ENCODE data around the gene CHSY1.

Gene CHSY1

DNA sequence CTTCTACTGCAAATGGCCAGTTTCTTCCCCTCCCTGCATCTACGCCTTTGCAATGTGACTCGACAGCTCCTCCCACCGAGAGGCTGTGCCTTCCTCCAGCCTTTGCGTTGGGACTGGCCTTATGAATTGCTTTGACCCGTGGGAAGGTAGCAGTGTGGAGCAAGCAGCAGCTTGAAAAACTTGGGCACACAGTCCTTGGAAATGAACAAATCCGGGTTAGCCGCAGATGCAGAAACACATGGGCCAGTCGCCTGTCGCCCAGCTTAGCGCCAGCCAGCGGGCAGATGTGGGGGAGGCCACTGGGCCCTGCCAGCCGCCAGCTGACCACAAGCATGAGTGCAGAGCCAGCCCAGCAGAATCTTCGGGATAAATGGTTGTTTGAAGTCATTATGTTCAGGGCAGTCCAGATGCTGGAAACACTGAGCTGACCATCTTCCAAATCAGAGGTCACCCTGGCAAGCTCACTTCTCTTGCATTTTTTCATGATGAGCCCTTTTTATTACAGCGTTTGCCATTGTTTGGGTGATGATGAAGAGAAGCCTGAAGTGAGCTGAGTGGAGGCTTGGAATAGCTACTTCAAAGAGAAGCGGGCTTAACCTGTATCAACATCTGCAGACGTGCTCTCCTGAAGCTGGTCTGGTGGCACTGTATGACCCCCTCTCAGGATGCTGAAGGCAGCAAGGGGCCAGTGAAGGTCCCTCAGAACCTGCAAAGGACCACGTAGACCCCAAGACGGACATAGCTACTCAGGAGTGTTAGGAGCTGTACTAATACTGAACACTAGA lies 15.7 kb upstream of the CHSY1 start:
- no peak for DNase-seq (ENCODE audit: low read depth in 2 of 2)

DNA sequence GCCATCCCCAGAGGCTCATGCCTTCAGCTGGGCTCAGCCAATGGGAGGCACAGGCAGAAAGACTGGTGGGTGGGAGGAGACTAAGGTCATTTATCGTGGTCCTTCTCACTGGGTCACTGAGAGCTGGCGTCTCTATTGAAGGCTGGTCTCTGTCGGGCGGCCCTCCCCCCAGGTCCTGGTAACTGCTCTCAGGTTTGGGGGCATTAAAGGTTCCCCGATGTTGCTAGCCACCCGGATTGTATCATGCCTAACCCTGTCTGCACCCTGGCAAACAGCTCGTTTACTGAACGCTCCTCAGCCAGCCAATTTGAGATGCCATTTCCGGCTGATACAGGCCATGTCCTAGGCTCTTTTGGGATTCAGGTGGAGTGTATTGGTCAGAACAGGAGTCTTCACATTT lies 14.9 kb upstream of the CHSY1 start:
- DNase-seq (ENCODE audit: low read depth in 2 of 2), result no peak

DNA sequence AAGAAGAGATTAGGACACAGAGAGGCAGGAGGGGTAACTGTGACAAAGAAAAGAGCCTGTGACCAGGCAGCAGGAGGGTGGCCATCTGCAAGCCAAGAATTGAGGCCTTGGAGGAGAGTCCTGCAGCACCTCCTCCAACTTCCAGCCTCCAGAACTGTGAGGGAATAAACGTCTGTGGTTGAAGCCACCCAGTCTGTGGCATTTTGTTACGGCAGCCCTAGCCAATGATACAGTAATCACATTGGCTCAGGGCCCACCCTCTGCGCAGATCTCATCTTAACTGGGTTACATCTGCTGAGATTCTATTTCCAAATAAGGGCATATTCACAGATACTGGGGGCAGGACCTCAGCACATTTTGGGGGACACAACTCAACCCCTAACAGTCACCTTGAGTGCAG lies 14.2 kb upstream of the CHSY1 start:
- DNase-seq (ENCODE audit: low read depth in 2 of 2), result peak; percentile 61 to 63

DNA sequence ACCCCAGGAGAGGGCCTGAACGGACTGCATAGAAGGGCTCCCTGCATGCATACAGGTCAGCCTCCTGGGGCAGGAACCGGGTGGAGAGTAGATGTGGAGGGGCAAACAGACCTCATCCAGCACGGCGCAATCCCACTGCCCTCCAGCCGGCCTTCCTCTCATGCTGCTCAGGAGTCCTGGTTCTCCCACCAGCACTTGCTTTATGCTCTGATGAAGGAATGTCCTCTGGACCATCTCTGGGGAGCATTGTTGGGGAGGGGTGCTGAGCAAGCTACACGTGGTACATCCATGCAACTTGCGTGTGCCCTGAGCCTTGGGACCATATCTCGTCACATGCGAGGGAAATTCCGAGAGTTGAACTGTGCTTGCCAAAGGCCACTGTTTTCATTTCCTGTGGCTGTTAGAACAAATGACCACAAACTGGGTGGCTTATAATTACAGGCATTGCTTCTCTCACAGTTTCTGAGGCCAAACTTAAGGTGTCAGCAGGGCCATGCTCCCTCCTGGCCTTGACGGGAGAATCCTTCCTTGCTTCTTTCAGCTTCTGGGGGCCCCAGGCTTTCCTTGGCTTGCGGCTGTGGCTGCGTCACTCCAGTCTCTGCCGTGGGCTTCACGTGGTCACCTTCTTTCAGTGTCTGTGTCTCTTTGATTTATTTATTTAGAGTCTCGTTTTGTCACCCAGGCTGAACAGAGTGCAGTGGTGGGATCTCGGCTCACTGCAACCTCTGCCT lies 13.2 kb upstream of the CHSY1 start:
- DNase-seq (ENCODE audit: low read depth in 2 of 2), result no peak

DNA sequence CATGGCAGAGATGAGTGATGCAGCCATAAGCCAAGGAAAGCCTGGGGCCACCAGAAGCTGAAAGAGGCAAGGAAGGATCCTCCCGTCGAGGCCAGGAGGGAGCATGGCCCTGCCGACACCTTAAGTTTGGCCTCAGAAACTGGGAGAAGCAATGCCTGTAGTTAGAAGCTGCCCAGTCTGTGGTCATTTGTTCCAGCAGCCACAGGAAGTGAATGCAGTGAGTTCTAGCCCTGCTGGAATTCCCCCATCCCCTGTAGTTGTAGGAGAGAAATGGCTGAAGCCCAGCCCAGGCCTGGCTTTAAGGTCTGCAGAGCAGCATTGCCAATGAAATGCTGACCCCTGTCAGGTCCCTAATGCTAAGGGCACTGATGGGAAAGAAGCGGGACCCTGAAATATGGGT lies 12.2 kb upstream of the CHSY1 start:
- no peak for DNase-seq (ENCODE audit: low read depth in 2 of 2)

DNA sequence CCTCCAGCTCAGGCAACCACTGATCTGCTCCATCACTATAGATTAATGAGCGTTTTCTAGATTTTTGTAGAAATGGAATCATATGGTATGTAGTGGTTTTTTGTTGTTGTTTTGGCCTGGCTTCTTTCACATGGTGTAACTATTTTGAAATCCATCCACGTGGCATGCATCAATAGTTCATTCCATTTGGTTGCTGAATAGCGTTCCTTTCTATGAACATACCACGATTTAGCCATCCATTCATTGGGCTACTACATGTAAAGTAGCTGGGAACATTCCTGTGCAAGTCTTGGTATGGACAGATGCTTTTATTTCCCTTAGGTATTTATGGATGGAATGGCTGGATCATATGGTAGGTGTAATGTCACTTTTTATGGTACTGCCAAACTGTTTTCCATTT lies 10.7 kb upstream of the CHSY1 start:
- no peak for DNase-seq (ENCODE audit: low read depth in 2 of 2)

DNA sequence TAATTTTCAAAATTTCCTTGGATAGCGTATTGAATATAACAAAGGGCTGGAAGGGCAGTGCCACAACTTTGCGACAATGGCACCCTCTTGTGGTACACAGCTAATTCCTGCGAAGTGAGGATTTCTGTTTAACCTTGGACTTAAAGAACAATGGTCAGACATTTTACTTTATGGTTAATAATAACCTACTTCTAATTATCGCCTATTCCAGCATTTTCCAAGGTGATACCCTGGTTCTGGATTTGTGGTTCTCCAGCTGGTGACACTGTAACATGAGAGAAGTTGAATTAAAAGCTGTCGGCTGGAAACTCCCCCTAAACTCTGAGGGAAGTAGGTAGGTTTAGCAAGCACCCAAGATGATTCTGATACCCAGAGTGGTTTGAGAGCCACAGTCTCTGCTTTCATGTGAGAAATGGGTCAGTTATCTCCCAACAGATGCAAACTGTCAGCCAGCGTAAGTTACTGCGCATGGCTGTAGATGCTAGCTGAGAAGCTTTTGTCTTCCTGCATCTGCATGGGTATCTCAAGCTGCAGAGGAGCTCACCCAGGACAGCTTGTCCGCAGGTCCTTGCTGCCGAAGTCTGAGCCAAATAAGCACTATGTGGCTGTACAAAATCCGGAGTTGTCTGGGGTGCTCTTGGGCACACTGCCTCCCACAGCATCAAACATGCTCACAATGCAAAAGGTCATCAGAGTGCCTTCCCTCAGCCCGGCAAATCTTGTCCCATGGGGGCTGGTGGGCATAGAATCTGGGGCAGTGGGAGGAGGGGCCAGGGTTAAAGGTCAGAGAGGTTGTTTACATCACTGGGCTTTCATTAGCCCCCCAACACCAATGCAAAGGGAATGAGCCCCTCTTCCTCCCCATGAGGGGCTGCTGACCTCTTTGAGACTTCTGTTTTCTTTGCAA lies 6.6 kb upstream of the CHSY1 start:
- no peak for DNase-seq (ENCODE audit: low read depth in 2 of 2)

DNA sequence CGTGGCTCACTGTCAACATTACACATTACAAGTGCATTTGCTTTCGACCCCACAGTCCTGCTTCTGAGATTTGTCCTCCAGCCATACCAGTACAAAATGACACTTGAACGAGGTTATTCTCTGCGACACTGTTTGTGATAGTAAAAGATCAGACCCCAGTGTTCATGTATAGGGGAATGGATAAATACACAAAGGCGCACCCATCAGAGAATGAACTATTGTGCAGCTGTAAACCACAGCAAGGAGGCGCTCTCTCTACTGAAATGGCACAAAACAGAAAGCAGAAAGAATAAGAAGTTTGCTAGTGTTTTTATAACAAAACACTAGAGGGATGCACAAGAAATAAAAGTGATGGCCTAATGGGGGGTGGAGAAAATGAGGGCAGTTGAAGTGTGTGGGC lies 4.9 kb upstream of the CHSY1 start:
- no peak for DNase-seq (ENCODE audit: low read depth in 2 of 2)

DNA sequence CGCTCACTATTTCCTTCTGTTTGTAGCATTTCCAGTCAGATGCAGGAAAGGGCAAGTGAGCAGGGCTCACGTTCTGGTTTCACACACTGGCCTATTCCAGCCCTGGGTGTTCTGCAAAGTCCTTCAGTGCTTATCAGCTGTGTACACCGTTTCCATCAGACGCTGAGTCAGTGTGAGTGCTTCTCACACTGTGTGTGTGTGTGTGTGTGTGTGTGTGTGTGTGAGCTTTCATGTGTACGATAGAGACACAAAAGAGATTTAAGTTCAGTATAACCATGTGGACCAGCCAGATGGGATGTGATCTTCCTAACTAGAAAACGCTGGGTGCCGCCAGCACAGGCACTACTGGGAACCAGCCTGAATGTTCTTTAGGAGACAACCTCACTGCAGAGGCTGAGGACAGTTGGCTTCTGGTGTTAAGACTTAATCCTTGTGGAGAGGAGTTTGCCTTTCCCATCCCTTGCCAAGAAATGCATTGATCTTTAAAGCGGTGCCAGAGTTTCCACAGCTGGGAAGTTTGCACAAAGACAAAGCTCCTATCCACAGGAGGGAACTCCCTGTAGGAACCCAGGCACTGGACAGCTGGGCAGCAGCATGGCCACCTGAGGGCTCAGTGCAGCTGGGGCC lies 3.9 kb upstream of the CHSY1 start:
- DNase-seq (ENCODE audit: low read depth in 2 of 2), result no peak

DNA sequence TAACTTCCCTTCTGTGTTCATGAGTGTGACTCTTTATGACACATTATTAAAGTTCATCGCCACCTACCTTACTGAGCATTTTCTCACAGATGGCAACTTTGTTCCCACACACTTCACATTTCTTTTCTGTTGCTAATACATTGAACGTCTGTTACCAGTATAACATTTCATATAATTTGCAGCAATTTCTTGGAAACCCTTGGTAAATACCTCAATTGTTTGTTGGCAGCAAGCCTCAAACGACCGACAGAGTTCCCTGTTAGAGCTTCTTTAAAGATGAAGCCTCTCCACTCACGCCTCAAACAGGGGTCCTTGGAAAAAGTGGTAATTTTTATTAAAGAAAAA lies 3.2 kb upstream of the CHSY1 start:
- DNase-seq (ENCODE audit: low read depth in 2 of 2), result no peak

DNA sequence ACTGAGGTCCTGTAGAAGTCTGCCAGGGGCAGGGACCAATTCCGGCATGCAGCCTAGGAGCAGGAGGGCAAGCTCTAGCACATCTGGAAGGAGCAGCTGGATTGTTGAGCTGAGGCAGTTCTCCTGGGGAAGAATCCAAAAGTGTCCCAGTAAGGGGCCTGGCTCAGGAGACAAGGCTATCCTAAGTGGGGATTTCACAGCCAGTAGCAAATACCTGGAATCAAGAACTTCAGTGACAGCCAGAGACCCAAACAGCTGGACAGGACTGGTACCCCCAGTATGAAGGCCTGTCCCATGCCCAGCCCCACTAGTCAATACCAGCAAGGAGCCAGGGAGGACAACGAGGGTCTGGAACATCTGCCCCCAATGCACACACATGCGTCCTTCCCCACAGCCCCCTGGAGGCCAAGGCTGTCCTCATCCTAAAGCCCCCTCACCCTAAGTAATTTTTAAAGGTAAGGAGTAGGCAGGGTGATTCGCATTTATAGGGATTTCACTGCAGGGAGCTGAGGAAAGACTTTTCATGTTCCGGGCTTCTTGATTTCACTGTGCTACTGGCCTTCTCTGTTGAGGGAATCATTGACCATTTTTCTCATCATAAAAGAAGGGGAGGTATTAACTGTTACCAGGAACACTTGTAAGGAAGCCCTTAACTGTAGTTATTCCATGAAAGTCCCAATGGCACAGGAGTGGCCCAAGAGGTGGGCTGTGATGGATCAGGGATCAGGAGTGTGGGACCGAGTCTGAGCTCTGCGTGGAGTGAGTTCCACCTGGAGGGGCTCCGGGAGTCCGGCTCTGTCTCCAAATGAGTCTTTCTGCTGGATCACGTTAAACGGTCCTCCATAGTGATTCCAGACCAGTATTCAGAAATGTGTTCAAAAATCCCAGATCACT lies 2.6 kb upstream of the CHSY1 start:
- DNase-seq (ENCODE audit: low read depth in 2 of 2), result no peak

DNA sequence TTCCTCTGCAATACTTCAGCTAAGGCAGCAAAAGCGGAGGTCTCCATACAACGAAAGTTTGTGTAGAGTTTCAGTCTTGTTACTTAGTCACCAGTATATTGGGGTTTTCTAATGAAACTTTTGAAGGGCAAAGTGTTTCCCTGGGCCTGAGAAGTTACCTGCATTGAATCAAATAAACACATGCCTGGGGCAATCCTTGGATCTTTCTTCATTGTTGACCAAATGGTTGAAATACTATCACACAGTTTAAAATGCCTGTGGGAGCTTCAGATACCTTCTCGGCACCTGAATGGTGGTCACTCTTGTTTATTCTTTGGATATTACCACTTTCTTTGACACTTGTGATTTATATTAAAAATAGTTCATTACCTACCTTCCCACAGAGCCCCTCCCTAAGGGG lies 988 bp upstream of the CHSY1 start:
- no peak for DNase-seq (ENCODE audit: low read depth in 2 of 2)

DNA sequence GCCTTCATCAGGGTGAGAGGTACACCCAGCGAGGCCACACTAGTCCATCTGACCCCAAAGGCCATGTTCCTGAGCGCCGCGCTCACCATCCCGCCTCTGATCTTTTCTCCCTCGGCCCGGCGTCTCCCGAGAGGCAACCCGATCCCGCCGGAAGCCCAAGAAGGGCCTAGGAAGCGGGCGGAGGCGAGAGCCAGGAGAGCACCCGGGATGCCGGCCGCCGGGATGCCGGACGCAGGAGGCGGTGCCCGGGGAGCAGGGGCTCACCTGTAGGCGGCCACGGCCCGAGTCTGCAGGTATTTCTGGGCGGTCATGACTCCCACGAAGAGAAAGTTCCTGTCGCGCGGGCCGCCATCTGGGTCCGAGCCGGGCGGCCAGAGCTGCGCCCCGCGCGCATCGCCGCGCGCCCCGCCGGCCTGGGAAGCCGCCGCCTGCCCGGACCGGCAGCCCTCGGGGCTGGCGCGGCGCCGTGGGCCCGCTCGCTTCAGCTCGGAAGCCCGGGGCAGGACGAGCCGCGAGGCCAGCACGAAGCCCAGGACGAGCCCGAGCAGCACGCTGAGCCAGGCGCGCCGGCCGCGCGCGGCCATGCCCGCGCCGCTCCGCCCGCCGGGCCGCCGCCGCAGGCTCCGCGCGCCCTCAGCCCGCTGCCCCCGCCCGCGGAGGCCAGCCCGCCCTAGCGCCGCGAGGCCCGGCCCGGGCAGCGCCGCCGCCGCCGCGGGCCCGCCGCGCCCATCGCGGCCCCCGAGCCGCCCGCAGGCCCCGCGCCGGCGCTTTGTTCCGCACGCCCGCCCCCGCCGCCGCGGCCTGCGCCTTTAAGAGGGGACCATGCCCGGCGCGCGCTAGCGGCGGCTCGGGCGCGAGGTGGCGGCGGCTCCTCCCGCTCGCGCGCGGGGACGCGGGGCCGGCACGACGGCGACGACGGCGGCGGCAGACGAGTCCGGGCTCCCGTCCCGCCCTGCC lies 697 bp downstream of the CHSY1 start:
- DNase-seq (ENCODE audit: low read depth in 2 of 2), result no peak

DNA sequence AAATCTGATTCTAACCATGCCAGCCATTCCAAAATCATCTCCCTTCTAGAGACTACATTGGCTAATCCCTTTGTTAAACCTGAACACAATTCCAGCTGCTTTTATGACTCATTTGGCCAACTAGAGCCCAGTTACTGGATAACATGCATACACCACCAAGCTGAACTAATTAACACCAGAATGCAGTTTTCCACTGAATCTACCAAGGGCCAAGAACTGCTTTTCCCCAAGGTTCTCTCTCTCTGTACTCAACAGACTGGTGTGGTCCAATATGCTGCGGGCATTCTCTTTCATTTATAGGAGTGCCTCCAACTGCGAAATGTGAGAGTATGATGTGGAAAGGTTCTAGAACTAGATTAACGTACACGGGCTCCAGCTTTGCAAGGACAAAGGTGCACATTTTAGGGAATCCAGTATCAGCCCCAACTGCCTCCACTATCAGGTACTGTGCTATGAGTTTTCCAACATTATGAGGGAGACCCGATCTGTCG lies 1.5 kb downstream of the CHSY1 start:
- peak; percentile 79 to 80 for DNase-seq (ENCODE audit: low read depth in 2 of 2)

DNA sequence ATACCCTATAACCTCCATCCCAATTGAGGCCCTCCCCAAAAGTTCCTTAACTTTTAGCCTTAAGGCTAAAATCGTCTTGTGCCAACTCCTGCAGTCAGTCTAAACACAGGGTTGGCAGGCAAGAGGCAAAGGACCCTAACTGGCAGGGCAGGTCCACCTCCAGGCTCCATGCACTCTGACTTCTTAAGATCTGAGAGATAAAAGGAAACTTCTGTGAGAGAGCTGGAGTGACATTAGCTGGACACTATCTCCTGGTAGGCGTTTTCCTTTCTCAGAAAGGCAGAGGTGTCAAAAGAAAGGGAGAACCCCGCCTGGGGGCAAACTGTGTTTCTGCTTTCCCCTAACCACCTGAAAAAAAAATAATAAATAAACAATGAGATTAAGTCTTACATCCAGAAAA lies 3.6 kb downstream of the CHSY1 start:
- no peak for DNase-seq (ENCODE audit: low read depth in 2 of 2)

DNA sequence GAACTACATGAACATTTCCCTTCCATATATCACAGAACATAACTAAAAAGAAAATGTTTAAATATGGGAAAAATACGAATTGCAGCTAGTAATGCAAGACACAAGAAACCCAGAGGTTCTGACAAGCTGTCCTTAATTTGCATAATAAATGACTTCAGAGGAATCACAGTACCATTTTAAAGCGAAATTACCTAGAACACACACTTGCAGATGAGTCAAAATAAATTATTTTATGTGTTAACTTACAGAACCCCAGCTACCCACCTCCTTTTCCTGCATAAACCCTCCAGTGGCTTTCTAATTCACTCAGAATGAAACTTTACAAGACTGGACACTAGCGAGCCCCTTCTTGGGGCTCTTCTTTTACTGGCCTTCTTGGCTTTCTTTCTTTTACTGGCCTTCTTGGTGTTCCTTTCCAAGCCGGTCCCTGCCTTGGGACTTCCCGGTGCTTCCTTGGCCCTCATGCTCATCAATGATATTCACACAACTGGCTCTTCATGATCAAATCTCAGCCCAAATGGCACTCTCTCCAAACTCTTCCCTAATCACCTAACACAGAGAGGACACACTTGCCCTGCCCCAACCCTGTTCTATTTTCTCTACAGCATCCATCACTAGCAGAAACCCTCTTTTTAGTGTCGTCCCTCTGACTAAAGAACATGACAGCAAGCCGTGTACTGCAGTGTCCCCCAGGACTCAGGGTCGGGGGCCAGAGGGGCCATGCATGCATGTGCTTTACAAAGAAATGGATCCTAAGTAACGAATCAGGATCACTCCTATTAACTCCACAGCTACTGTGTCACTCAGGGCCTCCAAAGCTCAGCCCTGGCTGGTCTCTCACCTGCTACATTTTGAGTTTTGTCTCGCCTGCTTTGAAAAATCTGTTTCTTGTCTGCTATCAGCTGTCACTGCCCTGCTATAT lies 4.8 kb downstream of the CHSY1 start:
- no peak for DNase-seq (ENCODE audit: low read depth in 2 of 2)

DNA sequence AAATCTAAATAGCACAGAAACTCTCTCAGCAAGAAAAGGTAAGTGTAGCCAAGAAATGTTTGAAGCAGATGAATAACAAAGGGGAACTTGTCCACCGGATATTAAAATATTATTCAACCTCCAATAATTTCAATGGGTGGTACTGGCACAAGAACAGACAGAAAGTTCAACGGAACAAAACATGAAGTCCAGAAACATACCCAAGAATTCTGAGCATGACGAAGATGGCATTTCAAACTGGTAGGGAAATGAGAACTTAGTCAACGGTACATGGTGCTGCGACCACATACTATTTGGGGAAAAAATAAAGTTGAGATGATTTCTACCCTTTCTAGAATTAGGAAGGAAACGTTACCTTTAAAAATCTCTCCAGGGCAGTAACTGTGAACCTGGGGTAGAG lies 5.5 kb downstream of the CHSY1 start:
- no peak for DNase-seq (ENCODE audit: low read depth in 2 of 2)

DNA sequence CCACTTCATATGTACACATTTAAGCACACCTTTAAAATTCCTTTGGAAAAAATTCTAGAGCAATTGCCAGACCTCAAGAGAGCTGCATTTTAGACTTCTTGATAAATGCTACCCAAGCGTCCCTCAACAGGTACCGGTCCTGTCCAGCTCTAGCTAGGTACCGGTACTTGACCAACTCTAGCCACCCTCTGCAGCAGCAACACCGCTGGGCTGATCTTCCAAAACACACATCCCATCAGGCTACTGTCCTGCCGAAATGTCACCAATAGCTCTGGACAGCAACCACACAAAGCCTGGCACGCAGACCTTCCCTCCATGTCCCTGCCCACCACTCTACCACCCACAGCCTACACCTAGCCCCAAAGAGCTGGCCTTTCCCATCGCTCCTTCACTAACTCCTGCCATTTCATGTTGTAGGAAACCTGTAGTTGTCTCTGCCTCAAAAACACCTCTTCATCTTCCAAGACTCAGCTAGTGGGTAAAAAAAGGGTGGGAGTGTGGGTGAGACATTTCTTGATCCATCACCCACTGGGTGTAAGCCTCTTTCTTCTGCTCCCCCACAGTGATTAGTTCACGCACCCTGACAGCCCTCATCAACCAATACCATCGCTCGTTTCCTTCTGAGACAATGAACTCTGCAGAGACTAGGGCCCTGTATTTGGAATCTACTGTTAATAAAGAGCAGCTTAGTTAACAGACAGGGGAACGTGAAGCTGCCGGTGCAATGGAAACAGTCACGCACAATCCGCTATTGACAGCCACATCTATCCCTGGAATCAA lies 6.8 kb downstream of the CHSY1 start:
- DNase-seq (ENCODE audit: low read depth in 2 of 2), result no peak

Measured in fibroblast of skin of left quadriceps (primary cell).